Measurements from ENCODE around the gene KRTAP5-3.

KRTAP5-3 gene

GRCh38 chr11:1560649-1561251 lies 47.5 kb downstream of the KRTAP5-3 start:
- Histone ChIP-seq H4K12ac (ENCODE audit: low read depth, low read length) (no peak overlapping the region), H3K79me1 (ENCODE audit: low read length) (no peaks in the 10 kb centered on the region), H3K9me3 (ENCODE audit: insufficient read depth, low read depth, low read length) (peaks cover 7% of the 10 kb centered on the region), H2BK5ac (ENCODE audit: low read depth, low read length, poor library complexity) (no peak overlapping the region), H2AK5ac (ENCODE audit: low read length) (no peak overlapping the region), H3K36me3 (ENCODE audit: control insufficient read depth in 1 of 2, insufficient read depth in 2 of 2, low read length in 2 of 2) (peaks cover 73 to 80% of the 10 kb centered on the region in 2 experiments), H3K18ac (ENCODE audit: low read length) (no peak overlapping the region), H3K4me3 (ENCODE audit: low read depth, low read length) (no peak overlapping the region), H3K4me2 (ENCODE audit: low read length) (no peak overlapping the region), H3K27ac (ENCODE audit: low read depth, low read length) (no peak overlapping the region), H3K4me1 (ENCODE audit: control insufficient read depth in 1 of 2, insufficient read depth in 2 of 2, low read length in 2 of 2) (peaks cover 5 to 8% of the 10 kb centered on the region in 2 experiments), H2BK12ac (ENCODE audit: low read length) (no peak overlapping the region), H3K79me2 (ENCODE audit: control insufficient read depth, insufficient read depth, low read length, poor library complexity) (no peaks in the 10 kb centered on the region), H4K8ac (ENCODE audit: low read depth, low read length) (no peak overlapping the region), H3K23ac (ENCODE audit: low read length) (no peak overlapping the region), H3K9ac (ENCODE audit: low read length) (no peak overlapping the region), H3K27me3 (ENCODE audit: insufficient read depth, low read length) (no peaks in the 10 kb centered on the region), H3K4ac (ENCODE audit: low read depth, low read length) (no peak overlapping the region), H2AFZ (ENCODE audit: insufficient read depth, low read length, poor library complexity) (no peak overlapping the region), H4K91ac (ENCODE audit: low read depth, low read length) (no peak overlapping the region), H2BK120ac (ENCODE audit: insufficient read depth, low read length, poor library complexity) (no peak overlapping the region), H3K14ac (ENCODE audit: low read length) (no peak overlapping the region)
- WGBS (ENCODE audit: extremely low coverage, insufficient coverage, insufficient read length), result no CpG with 5 or more reads among the region's 8 CpGs
- no peak for DNase-seq

DNA sequence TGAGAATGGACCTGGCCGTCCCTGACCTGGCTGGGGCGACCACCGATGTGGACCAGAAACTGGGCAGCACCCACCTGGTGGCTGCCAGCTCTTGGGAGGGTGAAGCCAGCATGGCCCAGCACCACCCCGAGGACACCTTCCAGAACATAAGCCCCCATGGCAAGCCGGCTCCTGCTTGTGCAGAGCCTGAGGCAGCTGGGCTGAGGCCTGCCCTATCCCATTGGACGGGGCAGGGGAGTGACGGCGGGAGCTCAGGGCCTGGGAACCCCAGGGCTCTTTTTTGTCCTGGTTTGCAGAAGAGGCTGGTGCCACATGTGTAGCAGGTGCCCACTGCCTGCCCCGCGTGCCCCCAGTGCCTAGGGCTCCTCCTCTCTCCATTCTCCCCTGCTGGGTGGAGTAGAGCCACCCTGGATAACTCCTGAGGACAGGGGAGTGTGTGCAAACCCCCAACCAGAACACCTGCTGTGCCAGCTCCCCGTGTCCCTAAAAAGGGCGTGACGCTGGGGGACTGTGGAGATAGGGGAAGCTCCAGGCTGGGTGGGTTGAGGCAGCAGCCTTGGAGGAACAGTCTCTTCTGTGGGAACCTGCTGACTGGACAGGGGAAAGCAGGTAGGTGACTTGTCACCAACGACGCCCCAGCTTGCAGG lies 48.1 kb downstream of the KRTAP5-3 start:
- peaks cover 7% of the 10 kb centered on the region for H3K9me3 ChIP-seq (ENCODE audit: insufficient read depth, low read depth, low read length)
- no peaks in the 10 kb centered on the region for H3K27me3 ChIP-seq (ENCODE audit: insufficient read depth, low read length)
- H2AK5ac ChIP-seq (ENCODE audit: low read length), result no peak overlapping the region
- H4K8ac ChIP-seq (ENCODE audit: low read depth, low read length), result no peak overlapping the region
- H3K18ac ChIP-seq (ENCODE audit: low read length), result no peak overlapping the region
- H2BK120ac ChIP-seq (ENCODE audit: insufficient read depth, low read length, poor library complexity), result no peak overlapping the region
- H3K4ac ChIP-seq (ENCODE audit: low read depth, low read length), result no peak overlapping the region
- no peak overlapping the region for H3K23ac ChIP-seq (ENCODE audit: low read length)
- H4K91ac ChIP-seq (ENCODE audit: low read depth, low read length), result no peak overlapping the region
- H3K9ac ChIP-seq (ENCODE audit: low read length), result no peak overlapping the region
- no peak for DNase-seq
- no peak overlapping the region for H3K4me3 ChIP-seq (ENCODE audit: low read depth, low read length)
- no peak overlapping the region for H2BK12ac ChIP-seq (ENCODE audit: low read length)
- no CpG with 5 or more reads among the region's 15 CpGs for WGBS (ENCODE audit: extremely low coverage, insufficient coverage, insufficient read length)
- no peak overlapping the region for H2AFZ ChIP-seq (ENCODE audit: insufficient read depth, low read length, poor library complexity)
- H3K4me1 ChIP-seq (ENCODE audit: control insufficient read depth in 1 of 2, insufficient read depth in 2 of 2, low read length in 2 of 2), result peaks cover 5 to 8% of the 10 kb centered on the region in 2 experiments
- H3K27ac ChIP-seq (ENCODE audit: low read depth, low read length), result no peak overlapping the region
- H4K12ac ChIP-seq (ENCODE audit: low read depth, low read length), result no peak overlapping the region
- H3K36me3 ChIP-seq (ENCODE audit: control insufficient read depth in 1 of 2, insufficient read depth in 2 of 2, low read length in 2 of 2), result peaks cover 71 to 79% of the 10 kb centered on the region in 2 experiments
- H3K79me1 ChIP-seq (ENCODE audit: low read length), result no peaks in the 10 kb centered on the region
- H2BK5ac ChIP-seq (ENCODE audit: low read depth, low read length, poor library complexity), result no peak overlapping the region
- no peak overlapping the region for H3K4me2 ChIP-seq (ENCODE audit: low read length)
- no peaks in the 10 kb centered on the region for H3K79me2 ChIP-seq (ENCODE audit: control insufficient read depth, insufficient read depth, low read length, poor library complexity)
- H3K14ac ChIP-seq (ENCODE audit: low read length), result no peak overlapping the region

DNA sequence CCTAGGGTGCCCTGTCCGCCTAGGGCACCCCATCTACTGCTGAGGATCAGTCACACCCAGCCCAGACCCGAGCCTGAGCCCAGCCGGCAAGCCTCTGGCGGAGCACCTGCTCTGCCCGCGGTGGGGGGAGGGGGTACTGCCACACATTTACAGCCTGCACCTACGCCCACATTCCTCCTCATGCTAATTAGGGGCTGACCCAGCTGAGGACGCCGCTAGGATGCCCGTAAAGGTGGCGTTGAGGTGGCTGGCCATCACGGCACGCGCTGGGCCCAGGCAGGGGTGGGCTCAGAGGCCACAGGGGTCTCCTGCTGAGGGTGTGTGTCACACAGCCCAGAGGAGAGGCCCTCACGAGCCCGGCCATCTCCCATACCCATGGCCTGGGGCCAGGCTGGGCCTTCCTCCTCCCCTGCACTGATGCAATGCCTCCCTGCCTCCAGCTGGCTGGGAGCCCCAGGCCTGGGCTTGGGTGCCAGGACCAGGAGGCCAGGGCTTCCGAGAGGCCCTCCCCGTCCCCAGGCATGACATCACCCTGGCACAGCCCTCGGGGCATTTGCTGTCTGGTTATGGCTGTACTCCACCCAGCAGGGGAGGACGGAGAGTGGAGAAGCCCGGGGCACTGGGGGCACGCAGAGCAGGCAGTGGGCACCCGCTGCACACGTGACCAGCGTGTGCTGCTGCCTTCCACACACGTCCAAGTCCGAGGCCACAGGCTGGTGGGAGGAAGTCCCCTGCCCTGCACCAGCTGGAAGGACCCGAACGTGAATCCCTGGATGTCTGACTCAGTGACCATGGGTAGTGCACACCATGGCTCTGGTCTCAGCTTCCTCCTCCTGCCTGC lies 48.9 kb downstream of the KRTAP5-3 start:
- no peak overlapping the region for H3K4ac ChIP-seq (ENCODE audit: low read depth, low read length)
- H3K9me3 ChIP-seq (ENCODE audit: insufficient read depth, low read depth, low read length), result peaks cover 7% of the 10 kb centered on the region
- no peak overlapping the region for H3K14ac ChIP-seq (ENCODE audit: low read length)
- H2AK5ac ChIP-seq (ENCODE audit: low read length), result no peak overlapping the region
- peaks cover 0 to 2% of the 10 kb centered on the region in 2 experiments for H3K4me1 ChIP-seq (ENCODE audit: control insufficient read depth in 1 of 2, insufficient read depth in 2 of 2, low read length in 2 of 2)
- no peak overlapping the region for H3K23ac ChIP-seq (ENCODE audit: low read length)
- no peaks in the 10 kb centered on the region for H3K27me3 ChIP-seq (ENCODE audit: insufficient read depth, low read length)
- DNase-seq, result no peak
- no peak overlapping the region for H4K91ac ChIP-seq (ENCODE audit: low read depth, low read length)
- no peak overlapping the region for H2BK12ac ChIP-seq (ENCODE audit: low read length)
- H3K79me2 ChIP-seq (ENCODE audit: control insufficient read depth, insufficient read depth, low read length, poor library complexity), result no peaks in the 10 kb centered on the region
- H3K36me3 ChIP-seq (ENCODE audit: control insufficient read depth in 1 of 2, insufficient read depth in 2 of 2, low read length in 2 of 2), result peaks cover 72 to 75% of the 10 kb centered on the region in 2 experiments
- WGBS (ENCODE audit: extremely low coverage, insufficient coverage, insufficient read length), result no CpG with 5 or more reads among the region's 29 CpGs
- no peak overlapping the region for H2BK120ac ChIP-seq (ENCODE audit: insufficient read depth, low read length, poor library complexity)
- H2BK5ac ChIP-seq (ENCODE audit: low read depth, low read length, poor library complexity), result no peak overlapping the region
- no peak overlapping the region for H3K9ac ChIP-seq (ENCODE audit: low read length)
- no peak overlapping the region for H3K4me3 ChIP-seq (ENCODE audit: low read depth, low read length)
- no peak overlapping the region for H4K12ac ChIP-seq (ENCODE audit: low read depth, low read length)
- H3K79me1 ChIP-seq (ENCODE audit: low read length), result no peaks in the 10 kb centered on the region
- no peak overlapping the region for H4K8ac ChIP-seq (ENCODE audit: low read depth, low read length)
- H3K27ac ChIP-seq (ENCODE audit: low read depth, low read length), result no peak overlapping the region
- H2AFZ ChIP-seq (ENCODE audit: insufficient read depth, low read length, poor library complexity), result no peak overlapping the region
- H3K4me2 ChIP-seq (ENCODE audit: low read length), result no peak overlapping the region
- no peak overlapping the region for H3K18ac ChIP-seq (ENCODE audit: low read length)

GRCh38 chr11:1558775-1559110 lies 49.5 kb downstream of the KRTAP5-3 start:
- H3K4ac ChIP-seq (ENCODE audit: low read depth, low read length), result no peak overlapping the region
- H2BK5ac ChIP-seq (ENCODE audit: low read depth, low read length, poor library complexity), result no peak overlapping the region
- WGBS (ENCODE audit: extremely low coverage, insufficient coverage, insufficient read length), result no CpG with 5 or more reads among the region's 12 CpGs
- H3K36me3 ChIP-seq (ENCODE audit: control insufficient read depth in 1 of 2, insufficient read depth in 2 of 2, low read length in 2 of 2), result peaks cover 69 to 71% of the 10 kb centered on the region in 2 experiments
- H3K9me3 ChIP-seq (ENCODE audit: insufficient read depth, low read depth, low read length), result peaks cover 7% of the 10 kb centered on the region
- no peak overlapping the region for H2AFZ ChIP-seq (ENCODE audit: insufficient read depth, low read length, poor library complexity)
- H2BK12ac ChIP-seq (ENCODE audit: low read length), result no peak overlapping the region
- H4K91ac ChIP-seq (ENCODE audit: low read depth, low read length), result no peak overlapping the region
- no peak overlapping the region for H3K4me2 ChIP-seq (ENCODE audit: low read length)
- DNase-seq, result no peak
- H3K4me3 ChIP-seq (ENCODE audit: low read depth, low read length), result no peak overlapping the region
- no peak overlapping the region for H2BK120ac ChIP-seq (ENCODE audit: insufficient read depth, low read length, poor library complexity)
- no peaks in the 10 kb centered on the region for H3K79me2 ChIP-seq (ENCODE audit: control insufficient read depth, insufficient read depth, low read length, poor library complexity)
- no peak overlapping the region for H4K12ac ChIP-seq (ENCODE audit: low read depth, low read length)
- H3K27me3 ChIP-seq (ENCODE audit: insufficient read depth, low read length), result no peaks in the 10 kb centered on the region
- H3K23ac ChIP-seq (ENCODE audit: low read length), result no peak overlapping the region
- H4K8ac ChIP-seq (ENCODE audit: low read depth, low read length), result no peak overlapping the region
- no peak overlapping the region for H3K14ac ChIP-seq (ENCODE audit: low read length)
- H2AK5ac ChIP-seq (ENCODE audit: low read length), result no peak overlapping the region
- no peaks in the 10 kb centered on the region for H3K79me1 ChIP-seq (ENCODE audit: low read length)
- peaks cover 2 to 3% of the 10 kb centered on the region in 2 experiments for H3K4me1 ChIP-seq (ENCODE audit: control insufficient read depth in 1 of 2, insufficient read depth in 2 of 2, low read length in 2 of 2)
- no peak overlapping the region for H3K18ac ChIP-seq (ENCODE audit: low read length)
- H3K9ac ChIP-seq (ENCODE audit: low read length), result no peak overlapping the region
- no peak overlapping the region for H3K27ac ChIP-seq (ENCODE audit: low read depth, low read length)

All from trophoblast cell (in vitro differentiated cells and primary cell).